ENCODE measurements around the gene KDM4C.

- TF ChIP-seq EZH2 (IDR thresholded peaks at IDR 0.05; ENCODE audit: borderline replicate concordance, low read length) (no peak), CTCF (IDR thresholded peaks at IDR 0.05; ENCODE audit: low read length) (no peak)
Measured at GRCh38 chr9:6723881-6724420, 33.8 kb upstream of the KDM4C start.
